Chondrocyte (in vitro differentiated cells): ENCODE data around the gene GPR52. TPM values are rescaled to one million over a fixed set of nuclear protein-coding genes. Genes with fewer than 3 reads are reported as not detected.

Source experiments
- DNase-seq: peaks from one replicate; pipeline ENCODE4 v3.0.0; 2021; ENCODE audit warnings: mixed read lengths, low spot score
- H3K27ac Mint-ChIP-seq: one replicate; pipeline ENCODE4 v1.8.0; 2021; ENCODE audit warnings: mild to moderate bottlenecking, moderate library complexity, mixed read lengths; ENCODE audit not compliant: unreplicated experiment
- H3K27me3 Mint-ChIP-seq: 2 replicates; pipeline ENCODE4 v1.8.0; 2021; ENCODE audit warnings: low read depth, mixed read lengths
- H3K36me3 Mint-ChIP-seq: 2 replicates; pipeline ENCODE4 v1.8.0; 2021; ENCODE audit warnings: low read depth, mixed read lengths
- H3K4me1 Mint-ChIP-seq: 2 replicates; pipeline ENCODE4 v1.8.0; 2021; ENCODE audit warnings: low read depth, mild to moderate bottlenecking, mixed read lengths
- H3K4me3 Mint-ChIP-seq: one replicate; pipeline ENCODE4 v1.8.0; 2021; ENCODE audit warnings: mild to moderate bottlenecking, moderate library complexity, mixed read lengths; ENCODE audit not compliant: unreplicated experiment
- H3K9me3 Mint-ChIP-seq: 2 replicates; pipeline ENCODE4 v1.8.0; 2021; ENCODE audit warnings: low read depth, mixed read lengths
- total RNA-seq: library from RNA; stranded (reverse); gene quantifications from 3 replicates; pipeline ENCODE4 v1.2.1, GENCODE V29; 2021
- TF ChIP-seq, protein P1 (sequence below): fragments of 200-600 bp; sonication (generic); IDR thresholded peaks from 2 replicates; pipeline ENCODE4 v1.5.0; 2021; ENCODE audit warnings: antibody characterized with exemption, mild to moderate bottlenecking, moderate library complexity

GPR52 gene
- total RNA-seq, 1 donor from 2014 or later, result 1.0 TPM

DNA sequence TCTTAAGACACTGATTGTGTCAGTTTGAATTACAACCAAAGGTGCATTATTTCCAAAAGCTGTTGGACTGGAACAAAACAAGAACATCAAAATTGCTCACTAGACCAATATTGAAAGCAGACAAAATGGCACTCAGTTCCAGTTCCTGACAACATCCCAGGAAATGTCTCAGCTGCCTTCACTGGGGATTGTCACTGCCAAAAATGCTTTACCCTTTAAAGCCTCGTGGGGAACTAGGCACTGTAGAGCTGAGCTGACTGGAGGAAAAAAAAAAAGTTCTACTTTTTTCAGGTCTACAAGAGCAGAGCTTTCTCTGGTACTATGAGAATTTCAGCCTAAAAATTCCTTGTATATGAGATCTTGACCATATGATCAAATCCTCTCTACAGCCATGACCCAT, 21.9 kb downstream of the GPR52 start:
- Mint-ChIP-seq H3K4me1 (no peaks in the 10 kb centered on the region), H3K36me3 (no peaks in the 10 kb centered on the region), H3K27ac (no peak overlapping the region), H3K4me3 (no peak overlapping the region), H3K27me3 (no peaks in the 10 kb centered on the region), H3K9me3 (no peaks in the 10 kb centered on the region)
- TF ChIP-seq, protein P1, sequence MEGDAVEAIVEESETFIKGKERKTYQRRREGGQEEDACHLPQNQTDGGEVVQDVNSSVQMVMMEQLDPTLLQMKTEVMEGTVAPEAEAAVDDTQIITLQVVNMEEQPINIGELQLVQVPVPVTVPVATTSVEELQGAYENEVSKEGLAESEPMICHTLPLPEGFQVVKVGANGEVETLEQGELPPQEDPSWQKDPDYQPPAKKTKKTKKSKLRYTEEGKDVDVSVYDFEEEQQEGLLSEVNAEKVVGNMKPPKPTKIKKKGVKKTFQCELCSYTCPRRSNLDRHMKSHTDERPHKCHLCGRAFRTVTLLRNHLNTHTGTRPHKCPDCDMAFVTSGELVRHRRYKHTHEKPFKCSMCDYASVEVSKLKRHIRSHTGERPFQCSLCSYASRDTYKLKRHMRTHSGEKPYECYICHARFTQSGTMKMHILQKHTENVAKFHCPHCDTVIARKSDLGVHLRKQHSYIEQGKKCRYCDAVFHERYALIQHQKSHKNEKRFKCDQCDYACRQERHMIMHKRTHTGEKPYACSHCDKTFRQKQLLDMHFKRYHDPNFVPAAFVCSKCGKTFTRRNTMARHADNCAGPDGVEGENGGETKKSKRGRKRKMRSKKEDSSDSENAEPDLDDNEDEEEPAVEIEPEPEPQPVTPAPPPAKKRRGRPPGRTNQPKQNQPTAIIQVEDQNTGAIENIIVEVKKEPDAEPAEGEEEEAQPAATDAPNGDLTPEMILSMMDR, result no peak
- DNase-seq, result no peak

DNA sequence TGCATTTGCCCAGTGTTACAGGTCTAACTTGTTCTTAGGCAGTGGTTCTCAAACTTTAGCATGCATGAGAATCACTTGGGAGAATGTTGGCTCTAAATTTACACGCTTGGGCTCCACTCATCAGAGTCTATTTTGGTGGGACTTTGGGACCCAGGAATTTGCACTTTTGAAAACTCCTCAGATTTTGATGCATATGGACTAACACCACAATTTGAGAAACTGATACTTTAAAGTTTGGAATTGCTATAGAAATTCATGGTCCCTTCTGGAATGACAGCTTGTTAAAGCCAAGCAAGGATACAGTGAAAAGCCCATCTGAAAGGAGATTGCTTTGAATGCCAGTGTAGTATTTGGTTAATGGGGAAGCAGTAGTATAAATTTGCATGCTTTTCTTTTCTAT, 31.5 kb downstream of the GPR52 start:
- Mint-ChIP-seq H3K36me3 (no peaks in the 10 kb centered on the region), H3K27me3 (no peaks in the 10 kb centered on the region), H3K9me3 (peaks cover 3% of the 10 kb centered on the region), H3K4me1 (peaks cover 3% of the 10 kb centered on the region), H3K4me3 (no peak overlapping the region), H3K27ac (no peak overlapping the region)
- no peak for DNase-seq
- TF ChIP-seq, protein P1, result no peak

DNA sequence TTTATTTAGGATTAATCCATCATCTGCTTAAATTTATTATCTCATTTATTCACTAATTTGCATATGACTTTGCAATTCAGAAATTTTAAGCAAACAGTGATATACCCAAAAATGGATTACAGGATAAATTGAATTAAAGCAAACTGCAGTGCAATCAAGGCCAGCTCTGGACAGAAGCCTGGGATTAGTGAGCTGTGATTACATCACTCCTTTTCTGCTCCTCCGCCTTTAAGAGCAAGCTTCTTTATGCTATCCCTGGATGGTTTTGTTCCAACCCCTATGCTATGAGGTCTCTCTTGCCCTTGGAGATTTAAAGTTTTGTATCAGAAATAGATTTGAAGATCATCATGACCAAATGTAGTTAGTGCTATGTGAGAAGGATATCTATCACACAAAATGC, 32.6 kb downstream of the GPR52 start:
- H3K4me3 Mint-ChIP-seq, result no peak overlapping the region
- H3K27me3 Mint-ChIP-seq, result no peaks in the 10 kb centered on the region
- no peak for DNase-seq
- no peaks in the 10 kb centered on the region for H3K36me3 Mint-ChIP-seq
- TF ChIP-seq, protein P1, result no peak
- H3K27ac Mint-ChIP-seq, result no peak overlapping the region
- H3K9me3 Mint-ChIP-seq, result peaks cover 7% of the 10 kb centered on the region
- H3K4me1 Mint-ChIP-seq, result peaks cover 3% of the 10 kb centered on the region

DNA sequence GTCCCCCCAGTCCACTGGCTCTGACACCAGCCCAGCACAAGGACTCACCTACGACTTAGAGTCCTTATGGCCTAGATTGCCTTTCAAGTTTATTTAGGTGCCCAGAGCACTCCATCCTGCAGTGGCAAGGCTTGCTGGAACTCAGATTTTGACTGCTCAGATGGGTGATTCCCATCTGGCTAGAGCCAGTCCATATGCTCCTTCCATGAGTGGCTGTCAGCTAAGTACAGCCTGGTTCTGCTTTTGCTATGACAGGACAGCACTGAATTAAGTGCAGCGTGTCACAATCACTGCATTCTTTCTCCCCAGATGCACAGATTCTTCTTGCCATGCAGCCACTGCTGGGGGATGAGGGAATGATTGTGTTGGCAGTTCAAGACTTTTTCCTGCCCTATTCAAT, 43.8 kb downstream of the GPR52 start:
- no peaks in the 10 kb centered on the region for H3K27me3 Mint-ChIP-seq
- no peak for DNase-seq
- no peak overlapping the region for H3K27ac Mint-ChIP-seq
- TF ChIP-seq, protein P1, result no peak
- no peak overlapping the region for H3K4me3 Mint-ChIP-seq
- peaks cover 3% of the 10 kb centered on the region for H3K36me3 Mint-ChIP-seq
- H3K9me3 Mint-ChIP-seq, result peaks cover 9% of the 10 kb centered on the region
- H3K4me1 Mint-ChIP-seq, result no peaks in the 10 kb centered on the region

DNA sequence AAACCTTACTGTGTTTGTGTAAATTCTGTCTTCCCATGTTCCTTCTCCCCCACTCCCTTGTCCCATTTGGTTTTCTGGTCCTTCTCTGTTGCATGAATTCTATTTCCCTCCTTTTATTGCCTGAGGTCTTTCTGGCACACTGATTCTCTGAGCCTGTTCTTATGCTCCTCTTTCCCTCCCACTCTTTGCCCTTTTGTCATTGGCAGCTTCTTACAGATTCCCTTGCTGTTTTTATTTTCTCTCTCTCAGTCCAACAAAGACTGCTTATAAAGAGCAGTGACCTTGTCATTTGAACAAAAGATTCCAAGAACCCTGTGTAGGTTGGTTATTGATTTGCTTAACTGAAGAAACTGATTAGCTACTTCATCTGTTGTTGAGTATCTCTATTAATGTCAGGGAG, 49.7 kb downstream of the GPR52 start:
- DNase-seq, result no peak
- no peaks in the 10 kb centered on the region for H3K4me1 Mint-ChIP-seq
- TF ChIP-seq, protein P1, result no peak
- no peaks in the 10 kb centered on the region for H3K9me3 Mint-ChIP-seq
- H3K27ac Mint-ChIP-seq, result no peak overlapping the region
- no peaks in the 10 kb centered on the region for H3K36me3 Mint-ChIP-seq
- H3K27me3 Mint-ChIP-seq, result no peaks in the 10 kb centered on the region
- no peak overlapping the region for H3K4me3 Mint-ChIP-seq
